NCI-H1105 treated with DMSO at 0.1 percent for 48 hours (cell line): ENCODE measurements around the gene ZMAT5.

Experiments used
- DNase-seq: peaks from one replicate; lab custom pipeline; 2025; lab: John Stamatoyannopoulos, UW

ZMAT5 gene, protein sequence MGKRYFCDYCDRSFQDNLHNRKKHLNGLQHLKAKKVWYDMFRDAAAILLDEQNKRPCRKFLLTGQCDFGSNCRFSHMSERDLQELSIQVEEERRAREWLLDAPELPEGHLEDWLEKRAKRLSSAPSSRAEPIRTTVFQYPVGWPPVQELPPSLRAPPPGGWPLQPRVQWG

GRCh38 chr22:29766632-29767170 is at the start of gene ZMAT5:
TSS of gene ZMAT5 (minus strand) at chr22:29767007. CDS start at chr22:29748544, 18,463 bp downstream.
- peak; percentile 95 for DNase-seq

DNA sequence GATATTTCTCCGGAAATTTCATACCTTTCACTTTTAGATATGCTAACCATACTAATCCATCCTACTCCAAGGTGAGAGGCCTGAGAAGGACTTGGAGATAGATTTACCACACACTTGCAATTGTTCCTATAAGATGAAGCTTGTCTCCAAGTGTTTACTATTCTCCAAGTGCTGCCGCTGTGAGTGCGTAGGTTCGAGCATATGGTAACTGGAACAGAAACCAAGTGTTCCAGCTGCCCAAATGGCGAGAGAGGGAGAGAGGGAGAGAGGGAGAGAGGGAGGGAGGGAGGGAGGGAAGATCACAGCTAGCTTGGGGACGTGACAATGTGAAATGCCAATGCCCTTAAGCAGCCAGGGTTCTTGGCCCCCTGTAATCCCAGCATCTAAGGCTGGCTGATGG is 49.7 kb upstream of the ZMAT5 start:
- DNase-seq = no peak

GRCh38 chr22:29816128-29816527 is 49.3 kb upstream of the ZMAT5 start:
- no peak for DNase-seq

DNA sequence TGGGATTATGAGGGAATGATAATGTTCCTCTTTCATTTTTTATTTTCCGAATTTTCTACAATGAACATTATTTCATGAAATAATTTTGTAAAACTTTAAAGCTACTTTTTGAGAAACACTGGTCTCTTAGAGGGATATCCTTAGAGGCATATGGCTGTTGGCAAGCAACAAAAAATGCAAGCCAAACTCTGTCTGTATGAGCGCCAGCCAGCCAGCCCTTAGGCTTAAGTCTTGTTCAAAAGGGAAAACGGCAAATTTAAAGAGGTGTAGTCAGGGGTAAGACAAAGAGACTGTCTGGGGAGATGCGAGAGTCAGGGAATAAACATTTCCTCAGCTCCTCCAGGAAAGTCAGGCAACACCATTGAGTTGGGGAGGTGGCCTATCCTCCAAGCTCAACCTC is 48.8 kb upstream of the ZMAT5 start:
- DNase-seq = no peak

- no peak for DNase-seq
Measured at GRCh38 chr22:29814003-29814402, 47.2 kb upstream of the ZMAT5 start.

GRCh38 chr22:29813563-29813962 is 46.8 kb upstream of the ZMAT5 start:
- DNase-seq = no peak

- DNase-seq = no peak
Measured at GRCh38 chr22:29813126-29813525, 46.3 kb upstream of the ZMAT5 start.

GRCh38 chr22:29811377-29811776 is 44.6 kb upstream of the ZMAT5 start:
- DNase-seq = no peak

GRCh38 chr22:29810216-29810615 is 43.4 kb upstream of the ZMAT5 start:
- DNase-seq = no peak

DNA sequence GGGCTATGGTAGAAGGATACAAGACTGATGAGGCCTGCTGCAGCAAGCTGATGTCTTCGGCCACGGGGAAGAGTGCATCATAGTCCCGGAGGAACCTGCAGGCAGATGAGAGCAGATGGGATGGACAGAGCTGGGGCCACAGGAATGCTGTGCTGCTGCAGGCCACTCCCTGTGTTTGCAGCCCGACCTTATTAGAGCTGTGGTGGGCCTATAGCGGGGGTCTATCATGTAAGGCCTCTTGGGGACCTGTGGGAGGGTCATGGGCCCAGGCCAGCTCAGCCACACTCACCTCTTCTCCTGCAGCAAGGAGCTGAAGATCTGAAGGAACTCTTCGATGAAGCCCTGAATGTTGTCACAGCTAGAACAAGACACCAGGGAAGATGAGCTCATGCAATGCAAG is 39.4 kb upstream of the ZMAT5 start:
- no peak for DNase-seq

GRCh38 chr22:29804985-29805384 is 38.2 kb upstream of the ZMAT5 start:
- no peak for DNase-seq

DNA sequence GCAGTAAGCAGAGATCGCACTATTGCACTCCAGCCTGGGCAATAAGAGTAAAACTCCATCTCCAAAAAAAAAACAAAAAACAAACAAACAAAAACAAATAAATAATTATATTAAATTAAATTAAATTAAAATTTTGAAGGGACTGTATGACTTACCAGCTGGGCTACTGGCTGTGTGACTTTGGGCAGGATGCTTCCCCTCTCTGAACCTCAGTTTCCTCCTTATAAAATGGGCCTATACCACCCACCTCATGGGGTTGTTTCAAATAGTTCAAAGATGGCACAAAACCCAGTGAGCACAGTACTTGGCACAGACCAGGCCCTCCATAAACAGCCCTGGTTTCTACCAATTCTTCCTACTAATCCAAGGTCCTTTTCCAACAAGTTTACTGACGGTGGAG is 36.4 kb upstream of the ZMAT5 start:
- DNase-seq = no peak

- no peak for DNase-seq
Measured at GRCh38 chr22:29801796-29802195, 35.0 kb upstream of the ZMAT5 start.

- no peak for DNase-seq
Measured at GRCh38 chr22:29801153-29801552, 34.3 kb upstream of the ZMAT5 start.

DNA sequence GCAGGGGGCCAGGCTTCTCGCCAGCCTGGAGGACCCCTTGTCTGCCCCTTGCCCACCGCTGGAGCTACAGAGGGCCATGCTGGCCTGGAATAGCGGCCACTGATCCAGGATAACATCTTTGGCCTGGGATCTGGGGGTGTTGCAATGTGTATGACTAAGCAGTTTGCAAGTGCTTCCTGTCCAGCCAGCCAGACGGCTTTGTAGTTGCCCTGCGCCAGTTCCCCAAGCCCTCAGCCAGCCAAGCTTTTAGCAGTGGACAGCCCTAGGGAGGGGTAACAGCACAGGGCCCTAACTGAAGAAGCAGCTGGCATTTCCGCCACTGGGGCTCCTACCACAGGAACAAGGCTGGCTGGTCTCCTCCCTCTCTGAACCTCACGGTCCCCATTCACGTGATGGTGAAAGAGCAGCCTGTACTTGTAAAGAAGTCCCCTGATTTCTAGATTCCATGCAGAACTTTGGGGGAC is 32.4 kb upstream of the ZMAT5 start:
- DNase-seq = no peak

DNA sequence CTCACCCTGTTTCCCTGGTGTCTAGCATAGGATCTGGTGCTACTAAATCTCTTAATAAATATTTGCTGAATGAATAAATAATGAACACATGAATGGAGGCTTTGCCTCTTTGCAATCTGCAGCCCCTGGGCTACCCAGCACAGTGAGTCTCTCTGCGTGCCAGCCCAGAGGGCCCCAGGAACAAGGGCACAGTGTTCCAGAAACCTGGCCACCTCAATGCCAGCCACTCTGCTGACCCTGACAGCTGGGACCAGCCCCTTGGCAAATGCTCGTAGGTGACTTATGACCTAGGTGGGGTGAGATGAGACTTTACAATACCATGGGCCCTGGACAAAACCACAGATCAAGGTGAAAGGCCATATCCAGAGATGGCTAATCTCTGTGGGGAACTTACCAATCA is 32.0 kb upstream of the ZMAT5 start:
- no peak for DNase-seq

DNA sequence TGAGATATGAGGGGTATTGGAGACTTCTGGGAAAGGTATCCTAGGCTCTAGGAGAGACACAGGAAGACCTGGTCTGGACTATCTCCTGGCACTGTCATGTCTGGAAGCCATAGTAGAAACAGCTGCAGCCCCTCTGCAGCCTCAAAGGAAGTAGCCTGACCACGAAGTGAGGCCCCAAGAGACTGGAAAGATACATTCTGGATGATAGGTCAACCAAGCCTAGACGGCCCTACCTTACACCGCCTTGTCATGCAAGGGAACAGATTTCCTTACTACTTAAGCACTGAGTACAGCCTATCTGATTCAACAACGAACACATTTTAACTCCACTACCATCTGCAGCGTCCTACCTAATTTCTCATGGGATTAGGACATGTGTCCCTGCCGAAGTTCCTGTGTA is 31.5 kb upstream of the ZMAT5 start:
- DNase-seq = no peak

- DNase-seq = no peak
Measured at GRCh38 chr22:29797351-29797750, 30.5 kb upstream of the ZMAT5 start.

- DNase-seq = no peak
Measured at GRCh38 chr22:29795663-29796062, 28.9 kb upstream of the ZMAT5 start.

DNA sequence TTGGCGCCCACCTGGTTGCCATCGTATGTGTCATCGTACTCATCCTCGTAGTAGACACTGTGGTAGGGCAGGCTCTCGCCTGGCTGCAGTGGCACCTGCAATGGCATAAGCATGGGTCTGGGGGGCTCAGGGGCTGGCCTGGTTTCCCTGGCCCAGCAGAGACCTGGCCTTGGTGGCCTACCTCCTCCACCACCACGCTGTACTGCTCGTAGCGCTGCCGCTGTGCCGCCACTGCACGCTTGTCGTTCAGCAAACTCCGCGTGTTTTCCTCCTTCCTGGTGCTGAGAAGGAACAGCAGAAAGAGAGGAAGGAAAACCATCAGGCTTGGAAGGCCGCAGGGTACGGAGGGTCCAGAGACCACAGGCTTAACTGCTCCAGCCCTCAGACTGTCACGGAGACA is 26.6 kb upstream of the ZMAT5 start:
- no peak for DNase-seq

GRCh38 chr22:29790061-29790460 is 23.3 kb upstream of the ZMAT5 start:
- DNase-seq = no peak

DNA sequence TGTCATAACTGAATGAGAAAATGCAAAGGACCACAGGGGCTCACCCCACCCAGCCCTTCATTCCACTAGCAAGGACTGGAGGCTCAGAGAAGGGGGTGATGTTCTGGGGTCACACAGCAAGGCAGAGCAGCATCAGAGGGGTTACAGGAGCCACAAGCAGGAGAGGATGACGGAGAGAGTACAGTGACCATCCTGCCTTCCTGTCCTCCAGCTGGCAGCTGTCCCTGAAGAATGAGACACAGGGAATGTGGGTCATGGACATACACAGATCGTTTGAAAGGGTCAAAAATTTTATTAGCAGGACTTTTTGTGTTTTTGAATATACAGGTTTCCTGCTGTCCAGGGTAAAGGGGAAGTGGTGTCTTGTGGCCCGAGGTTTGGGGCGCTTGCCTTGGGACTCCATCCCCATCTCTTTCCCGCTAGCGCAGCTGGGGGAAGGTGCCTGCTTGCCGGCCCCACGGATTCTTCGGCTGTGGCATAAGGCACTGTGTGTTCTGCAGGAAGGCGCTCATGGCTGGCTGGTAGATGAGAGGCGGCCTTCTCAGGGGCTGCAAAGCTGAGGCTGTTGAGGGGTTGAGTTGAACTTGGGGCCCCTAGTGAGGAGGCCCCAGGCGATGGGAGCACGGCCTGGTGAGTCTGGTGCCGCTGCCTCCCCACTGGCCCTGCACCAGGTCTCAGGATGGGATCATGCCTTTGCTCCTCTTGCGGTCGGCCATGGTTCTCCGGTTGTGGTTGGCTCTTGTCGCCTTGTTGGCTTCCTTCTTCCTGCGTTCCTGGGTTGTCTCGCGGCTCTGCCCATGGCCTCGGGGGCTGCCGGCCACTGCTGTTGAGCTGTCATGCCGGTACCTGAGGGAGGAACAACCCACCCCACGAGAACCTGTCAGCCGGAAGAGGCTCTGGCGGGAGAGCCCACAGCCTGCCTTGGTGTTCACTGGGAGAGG is 21.8 kb upstream of the ZMAT5 start:
- DNase-seq = no peak

DNA sequence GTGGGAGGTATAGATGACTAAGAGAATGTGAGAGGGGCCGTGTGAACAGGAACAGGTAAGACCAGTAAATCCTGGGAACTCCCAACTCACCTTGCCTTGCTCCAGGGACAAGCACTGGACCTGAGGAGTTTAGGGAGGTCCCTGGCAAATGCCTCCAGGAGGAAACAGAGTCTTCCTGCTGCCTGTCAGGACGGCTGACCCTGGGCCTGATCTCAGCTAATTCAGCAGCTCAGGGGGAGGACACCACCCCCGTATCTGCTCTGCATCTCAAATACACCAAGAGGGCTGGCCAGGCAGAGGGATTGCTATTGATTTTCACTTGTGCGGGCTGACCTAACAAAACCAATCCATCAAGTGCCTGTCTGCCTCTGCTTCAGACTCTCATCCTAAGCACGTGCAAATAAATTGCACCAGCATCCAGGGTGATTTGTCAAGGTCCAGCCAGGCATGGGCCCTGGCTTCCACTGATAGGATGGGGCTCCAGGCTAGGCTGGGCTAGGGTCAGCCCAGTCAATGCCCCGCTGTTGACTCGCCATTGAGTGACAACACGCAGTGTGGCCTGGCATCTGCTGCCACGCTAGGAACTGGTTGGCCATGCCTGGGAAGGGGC is 20.7 kb upstream of the ZMAT5 start:
- no peak for DNase-seq
